HepG2 (cell line): ENCODE measurements around the gene P3R3URF. TPM values are rescaled to one million over a fixed set of nuclear protein-coding genes. Genes with fewer than 3 reads are reported as not detected.

Source experiments
- GPN1 ChIP-seq: sonication (generic); formaldehyde crosslinking; IDR thresholded peaks from 2 replicates; pipeline ENCODE4 v1.5.1; 2020; ENCODE audit warnings: missing genetic modification reagents, borderline replicate concordance
- KDM5A ChIP-seq: fragments of 200-600 bp; sonication (generic); IDR thresholded peaks from 2 replicates; pipeline ENCODE4 v1.7.0; 2018; ENCODE audit warnings: antibody characterized with exemption, mild to moderate bottlenecking, low read length, borderline replicate concordance
- NFE2L1 ChIP-seq: sonication (generic); formaldehyde crosslinking; IDR thresholded peaks from 2 replicates; pipeline ENCODE4 v1.4.0; 2020; ENCODE audit warnings: missing genetic modification reagents, mild to moderate bottlenecking, borderline replicate concordance
- ZFP36L2 ChIP-seq: sonication (generic); formaldehyde crosslinking; IDR thresholded peaks from 2 replicates; pipeline ENCODE4 v1.4.0; 2020; ENCODE audit warnings: missing genetic modification reagents
- ZHX2 ChIP-seq, 2 experiments: sonication (generic) in 1 of 2; formaldehyde crosslinking in 1 of 2; IDR thresholded peaks; 2 replicates each; pipeline versions ENCODE4 v1.6.1 to v1.9.0; 2014 to 2022; ENCODE audit warnings: antibody characterized with exemption in 1 of 2, borderline replicate concordance in 1 of 2, inconsistent platforms in 1 of 2, low read depth in 1 of 2, missing genetic modification reagents in 1 of 2
- ZNF761 ChIP-seq: sonication (generic); formaldehyde crosslinking; conservative IDR thresholded peaks from 2 replicates; pipeline ENCODE4 v1.4.0; 2020; ENCODE audit warnings: mild to moderate bottlenecking, missing genetic modification reagents
- ZNF777 ChIP-seq: sonication (generic); formaldehyde crosslinking; IDR thresholded peaks from 2 replicates; pipeline ENCODE4 v1.4.0; 2020; ENCODE audit warnings: missing genetic modification reagents
- ZNF788 ChIP-seq: sonication (generic); formaldehyde crosslinking; IDR thresholded peaks from 2 replicates; pipeline ENCODE4 v1.5.0; 2020; ENCODE audit warnings: mild to moderate bottlenecking, missing genetic modification reagents, borderline replicate concordance
- polyA plus RNA-seq, 8 experiments: library from polyadenylated mRNA; depleted of rRNA in 3 of 8; stranded (reverse) in 7 of 8; unstranded in 1 of 8; fragments of >200 nt; fragmentation: Illumina TruSeq in 4 of 8; extraction: Trizol in 4 of 8; gene quantifications; 2 replicates each; pipeline versions ENCODE4 v1.2.1 to v1.2.3, GENCODE V29; 2011 to 2016; ENCODE audit warnings: low read depth in 4 of 8, missing spikeins in 1 of 8, mixed read lengths in 1 of 8; ENCODE audit not compliant: insufficient read depth in 1 of 8
- total RNA-seq, 5 experiments: library from RNA; depleted of rRNA; stranded (reverse); fragments of >200 nt; fragmentation: Illumina TruSeq; extraction: Trizol; gene quantifications; 2 replicates each; pipeline ENCODE4 v1.2.3, GENCODE V29; 2016; ENCODE audit warnings: low read depth in 1 of 5
- TF ChIP-seq, protein P1 (sequence below): sonication (generic); formaldehyde crosslinking; IDR thresholded peaks from 2 replicates; pipeline ENCODE4 v1.5.1; 2020; ENCODE audit warnings: mild to moderate bottlenecking, missing genetic modification reagents, borderline replicate concordance
- TF ChIP-seq, protein P2 (sequence below): sonication (generic); formaldehyde crosslinking; IDR thresholded peaks from 2 replicates; pipeline ENCODE4 v1.4.0; 2020; ENCODE audit warnings: missing genetic modification reagents, mild to moderate bottlenecking, borderline replicate concordance
- TF ChIP-seq, protein P3 (sequence below): sonication (generic); formaldehyde crosslinking; IDR thresholded peaks from 2 replicates; pipeline ENCODE4 v1.5.0; 2020; ENCODE audit warnings: mild to moderate bottlenecking, missing genetic modification reagents

P3R3URF gene
- total and polyA plus RNA-seq, 2 of the 13 experiments (the other 11 are each of a cell fraction or from before 2014, with no cell fraction given): not detected

DNA sequence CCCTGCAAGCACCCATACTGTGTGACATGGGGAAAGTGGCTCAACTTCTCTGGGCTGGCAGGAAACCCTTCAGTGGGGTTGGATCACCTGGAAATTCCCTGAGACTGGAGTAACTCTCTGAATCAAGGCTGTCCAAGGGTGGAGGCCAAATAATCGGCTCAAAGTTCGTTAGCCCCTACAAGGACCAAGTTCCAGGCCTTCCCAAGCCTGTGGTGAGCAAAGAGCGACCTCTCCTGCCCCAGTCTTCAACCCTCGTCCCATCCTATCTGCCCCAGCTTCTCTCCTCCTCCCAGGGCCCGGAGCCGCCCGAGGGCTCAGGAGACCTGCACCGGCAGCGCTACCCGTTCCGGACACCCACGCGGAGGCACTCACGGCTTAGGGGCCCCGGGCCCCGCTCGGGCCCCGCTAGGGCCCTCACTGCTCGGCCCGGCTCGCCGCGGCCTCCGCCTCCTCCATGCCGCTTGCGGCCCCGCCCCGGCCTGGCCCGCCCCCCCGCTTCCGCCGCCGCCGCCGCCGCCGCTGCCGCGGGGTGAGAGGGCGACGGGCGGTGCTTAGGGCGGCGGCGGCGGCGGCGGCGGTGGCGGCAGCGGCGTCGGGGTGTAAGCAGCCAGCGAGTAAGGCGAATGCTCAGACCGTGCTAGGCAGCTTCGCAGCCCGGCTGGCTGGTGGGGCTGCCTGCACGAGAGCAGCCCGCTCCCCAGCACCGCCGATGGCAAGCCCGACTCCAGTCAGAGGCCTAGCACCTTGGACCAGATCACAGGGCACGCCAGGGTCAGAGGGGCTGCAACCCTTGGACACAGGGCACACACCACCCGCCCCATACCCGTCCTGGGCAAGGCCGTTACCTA, 21.9 kb upstream of the P3R3URF start, which contains the start of gene POMGNT1 (continued):
- TF ChIP-seq, protein P1, sequence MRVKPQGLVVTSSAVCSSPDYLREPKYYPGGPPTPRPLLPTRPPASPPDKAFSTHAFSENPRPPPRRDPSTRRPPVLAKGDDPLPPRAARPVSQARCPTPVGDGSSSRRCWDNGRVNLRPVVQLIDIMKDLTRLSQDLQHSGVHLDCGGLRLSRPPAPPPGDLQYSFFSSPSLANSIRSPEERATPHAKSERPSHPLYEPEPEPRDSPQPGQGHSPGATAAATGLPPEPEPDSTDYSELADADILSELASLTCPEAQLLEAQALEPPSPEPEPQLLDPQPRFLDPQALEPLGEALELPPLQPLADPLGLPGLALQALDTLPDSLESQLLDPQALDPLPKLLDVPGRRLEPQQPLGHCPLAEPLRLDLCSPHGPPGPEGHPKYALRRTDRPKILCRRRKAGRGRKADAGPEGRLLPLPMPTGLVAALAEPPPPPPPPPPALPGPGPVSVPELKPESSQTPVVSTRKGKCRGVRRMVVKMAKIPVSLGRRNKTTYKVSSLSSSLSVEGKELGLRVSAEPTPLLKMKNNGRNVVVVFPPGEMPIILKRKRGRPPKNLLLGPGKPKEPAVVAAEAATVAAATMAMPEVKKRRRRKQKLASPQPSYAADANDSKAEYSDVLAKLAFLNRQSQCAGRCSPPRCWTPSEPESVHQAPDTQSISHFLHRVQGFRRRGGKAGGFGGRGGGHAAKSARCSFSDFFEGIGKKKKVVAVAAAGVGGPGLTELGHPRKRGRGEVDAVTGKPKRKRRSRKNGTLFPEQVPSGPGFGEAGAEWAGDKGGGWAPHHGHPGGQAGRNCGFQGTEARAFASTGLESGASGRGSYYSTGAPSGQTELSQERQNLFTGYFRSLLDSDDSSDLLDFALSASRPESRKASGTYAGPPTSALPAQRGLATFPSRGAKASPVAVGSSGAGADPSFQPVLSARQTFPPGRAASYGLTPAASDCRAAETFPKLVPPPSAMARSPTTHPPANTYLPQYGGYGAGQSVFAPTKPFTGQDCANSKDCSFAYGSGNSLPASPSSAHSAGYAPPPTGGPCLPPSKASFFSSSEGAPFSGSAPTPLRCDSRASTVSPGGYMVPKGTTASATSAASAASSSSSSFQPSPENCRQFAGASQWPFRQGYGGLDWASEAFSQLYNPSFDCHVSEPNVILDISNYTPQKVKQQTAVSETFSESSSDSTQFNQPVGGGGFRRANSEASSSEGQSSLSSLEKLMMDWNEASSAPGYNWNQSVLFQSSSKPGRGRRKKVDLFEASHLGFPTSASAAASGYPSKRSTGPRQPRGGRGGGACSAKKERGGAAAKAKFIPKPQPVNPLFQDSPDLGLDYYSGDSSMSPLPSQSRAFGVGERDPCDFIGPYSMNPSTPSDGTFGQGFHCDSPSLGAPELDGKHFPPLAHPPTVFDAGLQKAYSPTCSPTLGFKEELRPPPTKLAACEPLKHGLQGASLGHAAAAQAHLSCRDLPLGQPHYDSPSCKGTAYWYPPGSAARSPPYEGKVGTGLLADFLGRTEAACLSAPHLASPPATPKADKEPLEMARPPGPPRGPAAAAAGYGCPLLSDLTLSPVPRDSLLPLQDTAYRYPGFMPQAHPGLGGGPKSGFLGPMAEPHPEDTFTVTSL (CRISPR knock-in tag): no peak
- no peak for TF ChIP-seq ZFP36L2 (CRISPR knock-in tag)
- TF ChIP-seq, protein P2, sequence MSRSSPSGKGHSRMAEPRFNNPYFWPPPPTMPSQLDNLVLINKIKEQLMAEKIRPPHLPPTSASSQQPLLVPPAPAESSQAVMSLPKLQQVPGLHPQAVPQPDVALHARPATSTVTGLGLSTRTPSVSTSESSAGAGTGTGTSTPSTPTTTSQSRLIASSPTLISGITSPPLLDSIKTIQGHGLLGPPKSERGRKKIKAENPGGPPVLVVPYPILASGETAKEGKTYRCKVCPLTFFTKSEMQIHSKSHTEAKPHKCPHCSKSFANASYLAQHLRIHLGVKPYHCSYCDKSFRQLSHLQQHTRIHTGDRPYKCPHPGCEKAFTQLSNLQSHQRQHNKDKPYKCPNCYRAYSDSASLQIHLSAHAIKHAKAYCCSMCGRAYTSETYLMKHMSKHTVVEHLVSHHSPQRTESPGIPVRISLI (CRISPR knock-in tag): no peak
- TF ChIP-seq ZNF788 (CRISPR knock-in tag): no peak; the same call in 1 of the 2 replicates
- TF ChIP-seq GPN1: no peak
- no peak; the same call in 1 of the 2 replicates for TF ChIP-seq ZNF777 (CRISPR knock-in tag)
- no peak for TF ChIP-seq ZHX2 (IDR thresholded peaks at IDR 0.05; ENCODE audit: low read depth)
- TF ChIP-seq ZHX2 (CRISPR knock-in tag; IDR thresholded peaks at IDR 0.05; ENCODE audit: borderline replicate concordance): no peak
- TF ChIP-seq, protein P3, sequence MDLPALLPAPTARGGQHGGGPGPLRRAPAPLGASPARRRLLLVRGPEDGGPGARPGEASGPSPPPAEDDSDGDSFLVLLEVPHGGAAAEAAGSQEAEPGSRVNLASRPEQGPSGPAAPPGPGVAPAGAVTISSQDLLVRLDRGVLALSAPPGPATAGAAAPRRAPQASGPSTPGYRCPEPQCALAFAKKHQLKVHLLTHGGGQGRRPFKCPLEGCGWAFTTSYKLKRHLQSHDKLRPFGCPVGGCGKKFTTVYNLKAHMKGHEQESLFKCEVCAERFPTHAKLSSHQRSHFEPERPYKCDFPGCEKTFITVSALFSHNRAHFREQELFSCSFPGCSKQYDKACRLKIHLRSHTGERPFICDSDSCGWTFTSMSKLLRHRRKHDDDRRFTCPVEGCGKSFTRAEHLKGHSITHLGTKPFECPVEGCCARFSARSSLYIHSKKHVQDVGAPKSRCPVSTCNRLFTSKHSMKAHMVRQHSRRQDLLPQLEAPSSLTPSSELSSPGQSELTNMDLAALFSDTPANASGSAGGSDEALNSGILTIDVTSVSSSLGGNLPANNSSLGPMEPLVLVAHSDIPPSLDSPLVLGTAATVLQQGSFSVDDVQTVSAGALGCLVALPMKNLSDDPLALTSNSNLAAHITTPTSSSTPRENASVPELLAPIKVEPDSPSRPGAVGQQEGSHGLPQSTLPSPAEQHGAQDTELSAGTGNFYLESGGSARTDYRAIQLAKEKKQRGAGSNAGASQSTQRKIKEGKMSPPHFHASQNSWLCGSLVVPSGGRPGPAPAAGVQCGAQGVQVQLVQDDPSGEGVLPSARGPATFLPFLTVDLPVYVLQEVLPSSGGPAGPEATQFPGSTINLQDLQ (CRISPR knock-in tag): no peak; the same call in 1 of the 2 replicates
- TF ChIP-seq KDM5A: no peak
- no peak for TF ChIP-seq ZNF761
- TF ChIP-seq NFE2L1: no peak
